ENCODE measurements around the gene ANO8. TPM values are rescaled to one million over a fixed set of nuclear protein-coding genes. Genes with fewer than 3 reads are reported as not detected.

Gene ANO8
- total RNA-seq, 6 experiments from 2014 or later, result 5.0 to 8.8 (median 6.6) TPM

DNA sequence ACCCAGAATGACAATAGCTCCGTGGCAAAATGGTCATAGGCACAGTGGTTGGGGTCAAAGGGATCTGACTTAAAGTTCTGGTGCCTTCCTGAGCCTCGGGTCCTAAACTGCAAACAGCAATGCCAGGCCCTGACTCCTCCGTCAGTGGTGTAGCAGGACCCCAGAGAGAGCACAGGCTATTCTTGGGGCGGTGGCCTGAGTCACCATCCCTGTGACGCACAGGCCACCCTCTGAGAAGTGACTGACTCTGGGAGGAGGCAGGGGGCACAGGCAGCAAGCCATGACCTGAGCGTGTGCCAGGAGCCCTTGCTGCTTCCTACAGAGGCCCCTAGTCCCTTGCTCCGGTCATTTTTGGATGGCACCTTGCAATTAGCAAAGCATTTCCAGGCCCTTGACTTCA lies 23.7 kb upstream of the ANO8 start:
- 56% methylated on average over 2 of the region's 7 CpGs for WGBS (ENCODE audit: insufficient coverage, low coverage, low lambda C conversion rate, missing lambda C conversion rate)
- peak in 1 of 4 donors; percentile 36 for ATAC-seq
- H3K36me3 ChIP-seq, result no peaks in the 10 kb centered on the region
- H3K9me3 ChIP-seq, result no peaks in the 10 kb centered on the region
- H3K27me3 ChIP-seq, result no peaks in the 10 kb centered on the region
- H3K4me1 ChIP-seq, result no peaks in the 10 kb centered on the region
- H3K27ac ChIP-seq, result no peak overlapping the region
- TF ChIP-seq, protein P1, sequence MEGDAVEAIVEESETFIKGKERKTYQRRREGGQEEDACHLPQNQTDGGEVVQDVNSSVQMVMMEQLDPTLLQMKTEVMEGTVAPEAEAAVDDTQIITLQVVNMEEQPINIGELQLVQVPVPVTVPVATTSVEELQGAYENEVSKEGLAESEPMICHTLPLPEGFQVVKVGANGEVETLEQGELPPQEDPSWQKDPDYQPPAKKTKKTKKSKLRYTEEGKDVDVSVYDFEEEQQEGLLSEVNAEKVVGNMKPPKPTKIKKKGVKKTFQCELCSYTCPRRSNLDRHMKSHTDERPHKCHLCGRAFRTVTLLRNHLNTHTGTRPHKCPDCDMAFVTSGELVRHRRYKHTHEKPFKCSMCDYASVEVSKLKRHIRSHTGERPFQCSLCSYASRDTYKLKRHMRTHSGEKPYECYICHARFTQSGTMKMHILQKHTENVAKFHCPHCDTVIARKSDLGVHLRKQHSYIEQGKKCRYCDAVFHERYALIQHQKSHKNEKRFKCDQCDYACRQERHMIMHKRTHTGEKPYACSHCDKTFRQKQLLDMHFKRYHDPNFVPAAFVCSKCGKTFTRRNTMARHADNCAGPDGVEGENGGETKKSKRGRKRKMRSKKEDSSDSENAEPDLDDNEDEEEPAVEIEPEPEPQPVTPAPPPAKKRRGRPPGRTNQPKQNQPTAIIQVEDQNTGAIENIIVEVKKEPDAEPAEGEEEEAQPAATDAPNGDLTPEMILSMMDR (IDR thresholded peaks at IDR 0.05), result no peak
- no peak for TF ChIP-seq POLR2A (IDR thresholded peaks at IDR 0.05)
- no peak for DNase-seq
- intact Hi-C loops (cut with DNase I), result no loop called here
- H3K4me3 ChIP-seq, result no peak overlapping the region

DNA sequence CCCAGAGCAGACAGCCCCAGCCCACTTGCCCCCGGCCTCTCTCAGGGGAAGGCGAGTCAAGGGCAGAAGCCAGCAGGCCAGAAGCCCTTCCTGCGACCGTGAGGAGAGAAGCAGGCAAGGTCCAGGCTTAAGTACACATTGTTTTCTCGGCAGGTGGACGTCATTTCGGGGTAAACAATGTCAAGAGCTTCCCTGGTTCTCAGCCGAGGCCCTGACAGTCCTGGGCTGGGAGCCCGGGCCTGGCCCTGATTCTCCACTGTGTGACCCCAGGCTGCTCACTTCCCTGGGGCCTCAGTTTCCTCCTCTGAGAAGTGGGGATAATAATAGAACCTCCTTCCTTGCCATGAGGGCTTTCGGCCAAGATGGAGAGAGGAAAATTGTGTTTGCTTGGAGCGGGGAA lies 23.1 kb upstream of the ANO8 start:
- ATAC-seq, result peak in 1 of 4 donors; percentile 51
- no peak overlapping the region for H3K4me3 ChIP-seq
- H3K36me3 ChIP-seq, result no peaks in the 10 kb centered on the region
- H3K9me3 ChIP-seq, result no peaks in the 10 kb centered on the region
- intact Hi-C loops (cut with DNase I), result no loop called here
- no peaks in the 10 kb centered on the region for H3K27me3 ChIP-seq
- WGBS (ENCODE audit: insufficient coverage, low coverage, low lambda C conversion rate, missing lambda C conversion rate), result 90% methylated on average over 2 of the region's 11 CpGs
- TF ChIP-seq, protein P1 (IDR thresholded peaks at IDR 0.05), result no peak
- TF ChIP-seq POLR2A (IDR thresholded peaks at IDR 0.05), result no peak
- no peaks in the 10 kb centered on the region for H3K4me1 ChIP-seq
- DNase-seq, result no peak
- no peak overlapping the region for H3K27ac ChIP-seq

DNA sequence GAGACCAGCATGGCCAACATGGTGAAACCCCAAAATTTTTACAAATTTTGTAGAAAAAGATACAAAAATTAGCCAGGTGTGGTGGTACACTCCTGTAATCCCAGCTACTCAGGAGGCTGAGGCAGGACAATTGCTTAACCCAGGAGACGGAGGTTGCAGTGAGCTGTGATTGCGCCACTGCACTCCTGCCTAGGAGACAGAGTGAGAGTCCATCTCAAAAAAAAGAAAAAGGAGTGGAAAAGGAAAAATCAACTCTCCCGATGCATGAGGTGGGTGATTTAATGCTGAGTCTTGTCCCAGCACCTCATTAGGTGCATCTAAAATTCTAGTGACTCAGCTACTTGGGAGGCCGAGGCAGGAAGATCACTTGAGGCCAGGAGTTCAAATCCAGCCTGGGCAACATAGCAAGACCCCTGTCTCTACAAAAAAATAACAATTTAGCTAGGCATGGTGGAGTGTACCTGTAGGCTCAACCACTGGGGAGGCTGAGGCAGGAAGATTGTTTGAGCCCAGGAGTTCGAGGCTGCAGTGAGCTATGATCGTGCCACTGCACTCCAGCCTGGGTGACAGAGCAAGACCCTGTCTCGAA lies 22.5 kb upstream of the ANO8 start:
- no peak for ATAC-seq
- Histone ChIP-seq H3K9me3 (no peaks in the 10 kb centered on the region), H3K4me1 (no peaks in the 10 kb centered on the region), H3K27ac (no peak overlapping the region), H3K27me3 (no peaks in the 10 kb centered on the region), H3K36me3 (no peaks in the 10 kb centered on the region), H3K4me3 (no peak overlapping the region)
- intact Hi-C loops (cut with DNase I), result no loop called here
- 71% methylated on average over 7 of the region's 7 CpGs for WGBS (ENCODE audit: insufficient coverage, low coverage, low lambda C conversion rate, missing lambda C conversion rate)
- no peak for DNase-seq
- TF ChIP-seq, protein P1 (IDR thresholded peaks at IDR 0.05), result no peak
- no peak for TF ChIP-seq POLR2A (IDR thresholded peaks at IDR 0.05)

DNA sequence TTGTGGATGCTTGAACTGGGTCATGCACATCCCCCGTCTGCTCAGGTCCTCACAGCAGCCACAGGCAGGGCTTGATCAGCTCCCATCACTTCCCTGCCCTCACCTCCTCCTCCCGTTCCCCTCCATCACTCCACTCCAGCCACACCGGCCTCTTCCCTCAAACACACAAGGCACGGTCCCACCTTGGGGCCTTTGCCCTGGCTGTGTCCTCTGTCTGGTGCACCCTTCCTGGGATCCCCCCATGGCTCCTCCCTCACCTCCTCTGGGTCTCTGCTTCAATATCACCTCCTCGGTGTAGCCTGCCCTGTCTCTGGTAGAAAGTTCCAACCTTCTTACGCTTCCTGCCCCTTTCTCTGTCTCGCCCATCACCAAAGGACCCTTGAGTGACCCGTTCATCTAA lies 18.7 kb upstream of the ANO8 start:
- H3K9me3 ChIP-seq, result no peaks in the 10 kb centered on the region
- ATAC-seq, result no peak
- H3K4me1 ChIP-seq, result no peaks in the 10 kb centered on the region
- TF ChIP-seq POLR2A (IDR thresholded peaks at IDR 0.05), result no peak
- WGBS (ENCODE audit: insufficient coverage, low coverage, low lambda C conversion rate, missing lambda C conversion rate), result 65% methylated on average over 6 of the region's 8 CpGs
- intact Hi-C loops (cut with DNase I), result no loop called here
- H3K27me3 ChIP-seq, result no peaks in the 10 kb centered on the region
- no peak overlapping the region for H3K4me3 ChIP-seq
- H3K36me3 ChIP-seq, result no peaks in the 10 kb centered on the region
- DNase-seq, result no peak
- no peak overlapping the region for H3K27ac ChIP-seq

DNA sequence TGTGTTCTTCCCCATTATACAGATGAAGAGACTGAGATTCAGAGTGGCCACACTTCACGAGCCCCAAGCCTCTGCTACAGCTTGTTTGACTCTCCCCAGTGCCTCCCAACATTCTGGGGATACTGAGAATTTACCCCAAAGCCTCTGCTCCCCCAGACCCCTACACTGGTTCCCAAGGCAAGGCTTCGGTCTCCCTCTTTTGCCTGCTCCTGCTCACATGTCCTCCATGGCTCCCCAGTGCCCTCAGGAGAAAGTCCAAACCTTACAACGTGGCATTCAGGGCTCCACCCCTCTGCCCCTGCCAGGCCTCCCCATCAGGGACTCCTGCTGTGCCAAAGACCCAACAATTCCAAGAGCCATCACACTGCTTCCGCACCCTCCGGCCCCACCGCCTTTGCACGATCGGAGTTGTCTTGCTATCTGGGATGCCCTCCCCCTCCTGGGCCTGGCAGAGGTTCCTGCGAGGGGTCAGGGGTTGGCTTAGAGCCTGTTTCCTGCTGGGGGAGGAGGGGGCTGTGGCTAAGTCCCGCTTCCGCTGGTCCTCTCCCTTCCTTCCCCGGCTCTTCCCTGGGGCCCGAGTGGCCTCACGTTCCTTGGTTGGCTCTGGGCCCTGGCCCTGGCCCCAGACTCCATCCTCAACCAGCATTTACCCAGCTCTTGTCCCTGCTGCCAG lies 18.1 kb upstream of the ANO8 start:
- ATAC-seq (peak; percentile 9 to 52 (median 26)), DNase-seq (peak in 1 of 3 donors; percentile 45)
- no peak overlapping the region for H3K27ac ChIP-seq
- H3K27me3 ChIP-seq, result no peaks in the 10 kb centered on the region
- WGBS (ENCODE audit: insufficient coverage, low coverage, low lambda C conversion rate, missing lambda C conversion rate), result 46% methylated on average over 10 of the region's 14 CpGs
- H3K9me3 ChIP-seq, result no peaks in the 10 kb centered on the region
- no peaks in the 10 kb centered on the region for H3K4me1 ChIP-seq
- H3K36me3 ChIP-seq, result no peaks in the 10 kb centered on the region
- intact Hi-C loops (cut with DNase I), result no loop called here
- TF ChIP-seq, protein P1 (IDR thresholded peaks at IDR 0.05), result no peak
- no peak for TF ChIP-seq POLR2A (IDR thresholded peaks at IDR 0.05)
- H3K4me3 ChIP-seq, result no peak overlapping the region

All from right lobe of liver (tissue), 6 donors.